IMR-90 (cell line): Measurements from ENCODE around the gene EDARADD. TPM values are rescaled to one million over a fixed set of nuclear protein-coding genes. Genes with fewer than 3 reads are reported as not detected.

Experiments used
- ATAC-seq: fragments of 200-7000 bp; cut with Tn5 transposase; 2 replicates; pipeline ENCODE4 v1.9.1; 2020; ENCODE audit warnings: low read depth, mild to moderate bottlenecking, moderate library complexity
- BruUV-seq: library from RNA; stranded (reverse); fragments of 400-500 nt; replicated peaks from 2 replicates; lab custom pipeline; 2021; lab: Mats Ljungman, UMichigan
- CTCF ChIA-PET: fragments of 300-600 bp; formaldehyde crosslinking; extraction: SDS; loops from one replicate; lab custom pipeline; 2021; ENCODE audit warnings: antibody characterized with exemption; lab: Yijun Ruan, JAX
- POLR2A ChIA-PET: fragments of 300-600 bp; sonication (Branson Sonifier 250); formaldehyde crosslinking; loops from one replicate; lab custom pipeline; 2022; ENCODE audit warnings: antibody characterized with exemption; ENCODE audit not compliant: unreplicated experiment; lab: Charles Lee
- DNase-seq: peaks from one replicate; pipeline ENCODE4 v3.0.0; 2013
- H2AFZ ChIP-seq: replicated peaks from 2 replicates; pipeline ENCODE3; 2013; ENCODE audit warnings: low read length, mild to moderate bottlenecking; ENCODE audit not compliant: poor library complexity
- H2AK5ac ChIP-seq: 2 replicates; pipeline ENCODE4 v1.6.1; 2013; ENCODE audit warnings: low read depth, low read length, inconsistent platforms
- H2AK9ac ChIP-seq: replicated peaks from 2 replicates; pipeline ENCODE3; 2013; ENCODE audit warnings: mild to moderate bottlenecking, low read depth, low read length, moderate library complexity; ENCODE audit not compliant: poor library complexity
- H2BK120ac ChIP-seq: 2 replicates; pipeline ENCODE4 v1.6.1; 2013; ENCODE audit warnings: low read depth, low read length, inconsistent platforms
- H2BK15ac ChIP-seq: 3 replicates; pipeline ENCODE4 v1.6.1; 2013; ENCODE audit warnings: low read depth, low read length, inconsistent platforms
- H2BK20ac ChIP-seq: 2 replicates; pipeline ENCODE4 v1.6.1; 2013; ENCODE audit warnings: low read depth, mild to moderate bottlenecking, inconsistent platforms, low read length, moderate library complexity
- H2BK5ac ChIP-seq: 2 replicates; pipeline ENCODE4 v1.6.1; 2013; ENCODE audit warnings: mild to moderate bottlenecking, low read depth, low read length, inconsistent platforms; ENCODE audit not compliant: poor library complexity, severe bottlenecking
- H3K14ac ChIP-seq: replicated peaks from 2 replicates; pipeline ENCODE4 v1.6.1; 2013; ENCODE audit warnings: low read depth, low read length, inconsistent platforms
- H3K18ac ChIP-seq: 2 replicates; pipeline ENCODE4 v1.6.1; 2013; ENCODE audit warnings: low read depth, low read length, control low read depth
- H3K23ac ChIP-seq: 2 replicates; pipeline ENCODE4 v1.6.1; 2013; ENCODE audit warnings: low read depth, low read length, inconsistent platforms
- H3K27ac ChIP-seq: 2 replicates; pipeline ENCODE4 v1.5.1; 2013; ENCODE audit warnings: mild to moderate bottlenecking, control low read depth, low read length; ENCODE audit not compliant: insufficient read depth
- H3K27me3 ChIP-seq: 2 replicates; pipeline ENCODE4 v1.6.1; 2013; ENCODE audit warnings: low read length; ENCODE audit not compliant: control insufficient read depth, insufficient read depth
- H3K36me3 ChIP-seq: 2 replicates; pipeline ENCODE4 v1.6.1; 2013; ENCODE audit warnings: low read length, mixed read lengths; ENCODE audit not compliant: control insufficient read depth, insufficient read depth
- H3K4ac ChIP-seq: 2 replicates; pipeline ENCODE4 v1.6.1; 2013; ENCODE audit warnings: low read depth, low read length, inconsistent platforms
- H3K4me1 ChIP-seq: 2 replicates; pipeline ENCODE4 v1.6.1; 2013; ENCODE audit warnings: low read length, mixed read lengths; ENCODE audit not compliant: control insufficient read depth, insufficient read depth
- H3K4me2 ChIP-seq: 2 replicates; pipeline ENCODE4 v1.6.1; 2013; ENCODE audit warnings: low read depth, mild to moderate bottlenecking, control low read depth, low read length, moderate library complexity
- H3K4me3 ChIP-seq: 2 replicates; pipeline ENCODE4 v1.5.1; 2013; ENCODE audit warnings: low read depth, mild to moderate bottlenecking, control low read depth, low read length, moderate library complexity; ENCODE audit not compliant: insufficient read depth
- H3K56ac ChIP-seq: 2 replicates; pipeline ENCODE4 v1.6.1; 2013; ENCODE audit warnings: low read length, inconsistent platforms; ENCODE audit not compliant: insufficient read depth; ENCODE audit errors: extremely low read depth
- H3K79me1 ChIP-seq, 2 experiments: 2 replicates each; pipeline ENCODE4 v1.6.1; 2013; ENCODE audit warnings: low read length in 2 of 2, inconsistent platforms in 1 of 2, low read depth in 1 of 2
- H3K9ac ChIP-seq: 2 replicates; pipeline ENCODE4 v1.6.1; 2013; ENCODE audit warnings: low read depth, low read length, control low read depth
- H3K9me1 ChIP-seq: 2 replicates; pipeline ENCODE4 v1.6.1; 2013; ENCODE audit warnings: low read length, inconsistent platforms; ENCODE audit not compliant: insufficient read depth
- H3K9me3 ChIP-seq: 2 replicates; pipeline ENCODE4 v1.6.1; 2013; ENCODE audit warnings: low read length; ENCODE audit not compliant: control insufficient read depth, insufficient read depth
- H4K20me1 ChIP-seq: 2 replicates; pipeline ENCODE4 v1.6.1; 2013; ENCODE audit warnings: low read length, inconsistent platforms; ENCODE audit not compliant: insufficient read depth
- H4K5ac ChIP-seq: 2 replicates; pipeline ENCODE4 v1.6.1; 2013; ENCODE audit warnings: mild to moderate bottlenecking, low read depth, low read length, control low read depth
- H4K8ac ChIP-seq, 2 experiments: 2 replicates each; pipeline ENCODE4 v1.6.1; 2013; ENCODE audit warnings: low read depth in 2 of 2, low read length in 2 of 2, control low read depth in 1 of 2, inconsistent platforms in 1 of 2
- H4K91ac ChIP-seq: 2 replicates; pipeline ENCODE4 v1.6.1; 2013; ENCODE audit warnings: low read depth, low read length, inconsistent platforms; ENCODE audit not compliant: insufficient read depth
- BHLHE40 ChIP-seq: fragments of 150-350 bp; IDR thresholded peaks from 2 replicates; pipeline ENCODE4 v1.6.1; 2016; ENCODE audit warnings: mild to moderate bottlenecking, low read depth, low read length
- CHD1 ChIP-seq: IDR thresholded peaks from 2 replicates; pipeline ENCODE4 v1.6.1; 2012; ENCODE audit warnings: low read depth, low read length, improper control_type of control experiment
- FOS ChIP-seq: fragments of 150-350 bp; IDR thresholded peaks from 2 replicates; pipeline ENCODE4 v1.6.1; 2016; ENCODE audit warnings: low read depth, low read length
- MAZ ChIP-seq: IDR thresholded peaks from 2 replicates; pipeline ENCODE4 v1.6.1; 2012; ENCODE audit warnings: low read depth, mild to moderate bottlenecking, low read length, improper control_type of control experiment, moderate library complexity, borderline replicate concordance
- NFE2L2 ChIP-seq: fragments of 150-350 bp; IDR thresholded peaks from 2 replicates; pipeline ENCODE4 v1.6.1; 2016; ENCODE audit warnings: low read depth, mild to moderate bottlenecking, low read length
- RFX5 ChIP-seq: IDR thresholded peaks from 2 replicates; pipeline ENCODE4 v1.8.0; 2012; ENCODE audit warnings: low read depth, mild to moderate bottlenecking, low read length, moderate library complexity
- WGBS, 2 experiments: methylation state at CpG; one replicate each; pipeline versions ENCODE4 v1.1.5 to v1.1.7; 2013; ENCODE audit warnings: missing lambda C conversion rate in 2 of 2; ENCODE audit not compliant: insufficient read length in 1 of 2; ENCODE audit errors: extremely low coverage in 2 of 2; 5-methylcytosine and 5-hydroxymethylcytosine counted together
- dilution Hi-C: fragments of 300-500 bp; cut with HindIII; formaldehyde crosslinking; loops from one replicate; pipeline ENCODE4 v1.14.3; 2018; ENCODE audit warnings: low sequenced_read_pairs; ENCODE audit not compliant: unreplicated experiment
- in situ Hi-C: fragments of 300-500 bp; cut with MboI; formaldehyde crosslinking; loops from 3 replicates; pipeline ENCODE4 v1.14.3; 2019; ENCODE audit warnings: low sequenced_read_pairs, inconsistent platforms, mixed read lengths
- intact Hi-C: fragments of 100-400 bp; cut with micrococcal nuclease; formaldehyde crosslinking; loops from 2 replicates; pipeline ENCODE4 v1.10.0; 2022
- polyA plus RNA-seq, 3 experiments: library from polyadenylated mRNA; depleted of rRNA; stranded (reverse); fragments of >200 nt; gene quantifications; 2 replicates each; pipeline ENCODE4 v1.2.3, GENCODE V29; 2012; ENCODE audit warnings: low replicate concordance in 1 of 3
- total RNA-seq: library from RNA; depleted of rRNA; stranded (reverse); fragments of >200 nt; gene quantifications from 2 replicates; pipeline ENCODE4 v1.2.3, GENCODE V29; 2012
- TF ChIP-seq, protein P1 (sequence below): fragments of 150-350 bp; IDR thresholded peaks from 2 replicates; pipeline ENCODE4 v1.6.1; 2017; ENCODE audit warnings: mild to moderate bottlenecking, antibody characterized with exemption, low read length, low read depth
- TF ChIP-seq, protein P2 (sequence below): fragments of 150-350 bp; IDR thresholded peaks from 2 replicates; pipeline ENCODE4 v1.6.1; 2016; ENCODE audit warnings: low read depth, mild to moderate bottlenecking, low read length, moderate library complexity, borderline replicate concordance

The EDARADD gene
- total and polyA plus RNA-seq, 2 of the 4 experiments (the other 2 are of a cell fraction): not detected

DNA sequence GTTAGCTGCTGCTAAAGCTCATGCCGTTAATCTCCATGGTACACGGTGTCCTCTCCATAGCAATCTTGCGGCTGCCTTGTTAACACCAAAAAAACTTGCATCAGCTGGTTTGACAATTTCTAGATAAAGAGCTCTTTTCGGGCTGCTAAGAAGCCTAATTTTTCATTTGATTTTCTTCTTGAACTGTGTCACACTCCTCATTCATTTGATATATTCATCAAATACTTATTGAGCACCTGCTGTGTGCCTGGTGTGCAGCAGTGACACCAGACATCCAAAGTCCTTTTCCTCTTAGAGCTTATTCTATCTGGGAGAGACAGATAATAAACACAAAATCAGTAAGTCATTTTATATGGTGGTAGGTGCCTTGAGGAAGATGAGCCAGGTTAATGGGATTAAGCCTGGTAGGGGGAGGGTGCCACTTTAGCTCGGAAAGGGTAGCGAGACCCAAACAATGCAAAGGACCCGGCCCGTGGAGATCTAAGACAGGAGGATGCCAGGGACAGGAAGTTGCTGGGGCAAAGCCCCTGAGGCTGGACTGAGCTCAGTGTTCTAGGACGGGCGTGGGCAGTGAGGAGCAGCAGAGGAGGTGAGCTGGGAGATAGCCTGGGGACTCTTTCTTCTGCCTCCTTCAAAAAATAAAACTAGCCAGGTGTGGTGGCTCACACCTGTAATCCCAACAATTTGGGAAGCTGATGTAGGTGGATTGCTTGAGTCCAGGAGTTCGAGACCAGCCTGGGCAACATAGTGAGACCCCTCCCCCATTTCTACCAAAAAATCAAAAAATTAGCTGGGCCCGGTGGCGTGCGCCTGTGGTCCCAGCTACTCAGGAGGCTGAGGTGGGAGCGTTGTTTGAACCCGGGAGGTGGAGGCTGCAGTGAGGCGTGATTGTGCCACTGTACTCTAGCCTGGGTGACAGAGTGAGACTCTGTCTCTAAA is 79.0 kb downstream of the EDARADD start:
- TF ChIP-seq MAZ (no peak), CHD1 (no peak), FOS (no peak), NFE2L2 (no peak), RFX5 (no peak), BHLHE40 (no peak)
- TF ChIP-seq, protein P1, sequence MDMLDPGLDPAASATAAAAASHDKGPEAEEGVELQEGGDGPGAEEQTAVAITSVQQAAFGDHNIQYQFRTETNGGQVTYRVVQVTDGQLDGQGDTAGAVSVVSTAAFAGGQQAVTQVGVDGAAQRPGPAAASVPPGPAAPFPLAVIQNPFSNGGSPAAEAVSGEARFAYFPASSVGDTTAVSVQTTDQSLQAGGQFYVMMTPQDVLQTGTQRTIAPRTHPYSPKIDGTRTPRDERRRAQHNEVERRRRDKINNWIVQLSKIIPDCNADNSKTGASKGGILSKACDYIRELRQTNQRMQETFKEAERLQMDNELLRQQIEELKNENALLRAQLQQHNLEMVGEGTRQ: no peak
- TF ChIP-seq, protein P2, sequence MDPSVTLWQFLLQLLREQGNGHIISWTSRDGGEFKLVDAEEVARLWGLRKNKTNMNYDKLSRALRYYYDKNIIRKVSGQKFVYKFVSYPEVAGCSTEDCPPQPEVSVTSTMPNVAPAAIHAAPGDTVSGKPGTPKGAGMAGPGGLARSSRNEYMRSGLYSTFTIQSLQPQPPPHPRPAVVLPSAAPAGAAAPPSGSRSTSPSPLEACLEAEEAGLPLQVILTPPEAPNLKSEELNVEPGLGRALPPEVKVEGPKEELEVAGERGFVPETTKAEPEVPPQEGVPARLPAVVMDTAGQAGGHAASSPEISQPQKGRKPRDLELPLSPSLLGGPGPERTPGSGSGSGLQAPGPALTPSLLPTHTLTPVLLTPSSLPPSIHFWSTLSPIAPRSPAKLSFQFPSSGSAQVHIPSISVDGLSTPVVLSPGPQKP: no peak
- Histone ChIP-seq H3K4ac (no peak overlapping the region), H2BK5ac (no peak overlapping the region), H4K5ac (no peak overlapping the region), H3K18ac (no peak overlapping the region), H3K79me1 (no peaks in the 10 kb centered on the region), H3K9me3 (no peaks in the 10 kb centered on the region), H2AFZ (no peak overlapping the region), H3K27me3 (peaks cover 4% of the 10 kb centered on the region; the same call in 1 of the 2 replicates), H4K20me1 (no peaks in the 10 kb centered on the region), H3K23ac (no peak overlapping the region), H2AK9ac (no peak overlapping the region), H3K4me2 (no peak overlapping the region), H3K36me3 (no peaks in the 10 kb centered on the region), H3K4me3 (no peak overlapping the region), H3K9me1 (no peaks in the 10 kb centered on the region), H4K8ac (no peak overlapping the region), H2AK5ac (no peak overlapping the region), H3K4me1 (no peaks in the 10 kb centered on the region), H3K14ac (no peak overlapping the region), H4K91ac (no peak overlapping the region), H2BK20ac (no peak overlapping the region), H3K9ac (no peak overlapping the region), H2BK15ac (no peak overlapping the region), H3K27ac (no peak overlapping the region), H3K56ac (no peak overlapping the region), H2BK120ac (no peak overlapping the region)
- intact Hi-C loops (no loop called here), dilution Hi-C loops (no loop called here), in situ Hi-C loops (no loop called here)
- POLR2A ChIA-PET: no interaction called here
- CTCF ChIA-PET: no interaction called here
- BruUV-seq: no TSS peak
- 39% methylated on average over 8 of the region's 17 CpGs; no CpG with 5 or more reads in 1 of the 2 experiments for WGBS, 2 experiments
- DNase-seq: no peak
- ATAC-seq: no peak
